Cortex of kidney (tissue), 1 donor: ENCODE measurements around the gene KCNAB1.
"Not testable (repeated sequence)": the region's sequence is repeated elsewhere in the genome, so short reads cannot be mapped to it uniquely, and the experiment has no call there.

Source experiments
- DNase-seq: peaks from one replicate; lab custom pipeline; 2025; lab: John Stamatoyannopoulos, UW

KCNAB1 gene

DNA sequence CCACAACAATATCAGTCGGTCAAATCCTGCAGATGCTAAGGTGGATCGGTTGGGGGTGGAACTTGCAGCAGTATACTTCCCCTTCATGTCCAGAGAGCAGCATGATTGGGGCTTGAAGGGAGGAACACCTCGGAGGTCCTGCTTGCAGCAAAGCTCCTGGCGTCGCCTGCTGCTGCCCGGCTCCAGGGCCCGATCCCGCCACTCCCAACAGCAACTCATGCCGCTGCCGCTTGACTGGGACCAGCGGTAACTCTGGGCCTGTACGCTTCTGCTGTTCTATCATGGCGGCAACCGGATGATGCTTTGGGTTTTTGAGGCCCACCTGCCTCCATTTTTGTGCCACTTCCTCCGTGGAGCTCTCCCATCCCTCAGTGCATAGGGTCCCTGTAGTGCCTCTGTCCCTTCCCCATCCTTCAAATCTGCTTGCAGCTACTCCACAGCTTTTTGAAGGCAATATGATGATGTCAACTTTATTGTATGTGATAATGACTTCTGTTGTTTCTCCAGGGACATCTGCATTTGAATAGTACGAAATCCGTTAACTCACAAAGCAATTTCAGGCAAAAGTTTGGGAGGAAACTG, 56.3 kb downstream of the KCNAB1 start:
- no peak for DNase-seq

DNA sequence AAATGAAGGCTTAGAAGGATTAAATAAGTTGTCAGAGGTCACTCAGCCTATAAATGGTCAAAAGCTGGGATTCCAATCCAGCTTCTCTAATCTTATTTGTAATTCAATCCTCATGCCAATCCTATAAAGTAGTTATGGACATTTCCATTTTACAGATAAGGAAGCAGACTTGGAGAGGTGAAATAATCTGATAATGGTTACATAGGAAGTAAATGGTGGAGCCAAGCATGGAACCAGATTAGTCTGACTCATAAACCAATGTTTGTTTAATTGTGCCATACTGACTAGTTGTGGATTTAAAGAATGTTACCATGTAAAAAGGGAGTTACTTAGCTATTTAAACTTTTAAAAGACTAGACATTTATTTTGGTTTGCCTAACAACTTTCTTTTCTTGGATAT, 59.7 kb downstream of the KCNAB1 start:
- DNase-seq = no peak

GRCh38 chr3:156181509-156181908, 61.1 kb downstream of the KCNAB1 start:
- no peak for DNase-seq

GRCh38 chr3:156183396-156183795, 63.0 kb downstream of the KCNAB1 start:
- no peak for DNase-seq

- no peak for DNase-seq
Observed at GRCh38 chr3:156184156-156184555, 63.8 kb downstream of the KCNAB1 start.

DNA sequence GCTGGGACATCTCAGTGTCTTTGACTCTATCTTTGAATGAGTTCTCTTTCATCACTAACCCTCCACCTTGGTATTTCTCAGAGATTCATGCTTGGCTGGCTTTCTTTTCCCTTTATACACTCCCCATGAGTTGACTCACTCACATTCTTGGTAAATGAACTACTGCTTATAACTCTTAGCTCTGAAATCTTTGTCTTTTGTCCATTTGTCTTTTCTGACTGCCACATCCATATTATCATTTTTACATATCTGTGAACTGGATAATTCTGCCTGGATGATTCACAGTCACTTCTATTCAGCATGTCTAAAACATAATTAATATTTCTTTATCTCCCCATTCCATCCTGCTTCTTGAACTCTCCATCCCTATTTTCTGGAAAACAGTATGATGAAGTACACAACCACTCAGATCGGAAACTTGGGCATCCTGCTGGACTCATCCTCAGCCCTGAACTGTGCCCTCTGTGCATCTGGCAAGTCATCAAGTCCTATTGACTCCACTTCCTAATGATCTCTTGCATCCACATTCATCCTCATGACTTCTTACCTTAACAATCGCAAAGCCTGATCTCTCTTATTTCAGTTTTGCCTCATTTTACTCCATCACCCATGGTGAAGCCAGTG, 66.9 kb downstream of the KCNAB1 start:
- DNase-seq = no peak

DNA sequence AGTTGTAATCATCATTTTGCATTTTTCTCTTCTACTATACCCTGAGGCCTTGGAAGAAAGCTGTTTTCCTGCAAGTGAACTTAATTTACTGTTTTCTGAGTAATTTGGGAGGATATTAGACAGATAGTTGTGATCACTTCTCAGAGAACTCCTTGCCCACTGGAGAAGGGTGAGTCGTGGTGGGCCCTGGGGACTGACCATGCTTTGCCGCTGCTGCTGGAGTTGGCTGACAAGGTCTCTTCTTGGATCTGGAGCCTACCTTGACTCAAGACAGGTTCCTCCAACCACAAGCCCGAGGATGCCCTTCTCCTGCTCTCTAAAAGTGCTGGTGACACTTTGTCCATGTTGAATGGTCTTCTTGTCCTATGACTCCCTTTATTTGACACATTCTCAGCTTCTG, 68.4 kb downstream of the KCNAB1 start:
- no peak for DNase-seq

DNA sequence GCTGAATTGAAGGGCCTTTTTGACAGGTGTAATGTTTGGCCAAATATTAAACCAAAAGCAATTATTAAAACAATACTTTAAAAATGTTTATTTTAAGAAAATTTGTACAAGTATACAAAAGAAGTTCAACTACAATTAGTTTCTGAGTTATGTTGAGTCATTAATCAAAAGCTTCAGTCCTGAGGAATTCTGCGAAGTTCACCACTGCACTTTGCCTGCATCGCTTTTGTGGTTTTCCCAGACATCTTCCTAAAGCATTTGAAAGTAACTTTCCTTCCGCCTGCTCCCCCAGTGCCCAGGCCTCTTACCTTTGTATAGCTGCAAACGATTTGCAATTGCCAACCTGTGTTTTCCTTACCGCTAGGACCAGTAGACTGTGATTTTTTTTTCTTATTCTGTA, 69.5 kb downstream of the KCNAB1 start:
- no peak for DNase-seq

- DNase-seq = not testable (repeated sequence)
Observed at GRCh38 chr3:156194945-156195344, 74.6 kb downstream of the KCNAB1 start.

- DNase-seq = not testable (repeated sequence)
Observed at GRCh38 chr3:156197152-156197551, 76.8 kb downstream of the KCNAB1 start.

DNA sequence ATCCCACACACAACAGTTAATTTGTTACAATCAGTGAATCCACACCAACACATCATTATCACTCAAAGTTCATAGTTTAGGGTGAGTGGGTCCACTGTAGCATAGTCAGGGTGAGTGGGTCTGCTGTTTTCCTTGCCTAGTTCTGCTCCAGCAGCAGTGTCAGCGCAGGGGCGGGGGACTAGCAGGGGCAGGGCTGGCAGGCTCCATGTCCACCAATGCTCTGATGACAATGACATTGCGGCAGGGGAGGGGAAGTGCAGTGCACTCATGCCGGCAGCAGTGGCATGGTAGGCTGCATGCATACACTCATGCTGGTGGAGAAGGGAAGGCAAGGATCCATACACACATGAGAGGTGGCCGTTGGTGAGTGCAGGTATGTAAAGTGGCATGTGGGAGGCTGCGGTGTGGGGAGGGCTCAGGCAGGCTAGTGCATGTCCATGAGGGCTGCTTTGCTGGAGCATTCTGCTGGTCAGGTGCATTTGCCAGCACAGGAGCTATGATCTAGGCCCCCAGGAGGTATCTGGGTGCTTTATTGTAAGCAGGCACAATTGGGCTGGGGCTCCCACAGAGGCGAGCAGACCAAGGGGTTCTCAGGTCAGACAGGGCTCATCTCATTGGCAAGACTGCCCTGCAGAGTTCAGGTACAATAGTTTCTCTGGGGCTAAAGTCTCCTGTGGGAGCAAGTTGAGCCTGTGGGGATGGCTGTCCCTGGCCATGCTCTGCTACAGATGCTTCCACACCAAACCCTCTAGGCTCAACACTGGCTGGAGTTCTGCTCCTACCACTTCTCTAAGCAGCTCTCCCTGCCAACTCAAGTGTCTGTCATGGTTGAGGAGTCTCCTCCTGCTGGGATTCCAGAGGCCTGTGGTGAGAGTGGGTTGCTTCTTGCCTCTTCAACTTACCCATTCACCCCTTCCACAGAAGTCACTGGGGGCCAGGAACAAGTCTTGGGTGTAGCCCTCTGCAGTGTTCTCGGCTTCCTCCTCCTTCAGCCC, 81.3 kb downstream of the KCNAB1 start:
- no peak for DNase-seq

DNA sequence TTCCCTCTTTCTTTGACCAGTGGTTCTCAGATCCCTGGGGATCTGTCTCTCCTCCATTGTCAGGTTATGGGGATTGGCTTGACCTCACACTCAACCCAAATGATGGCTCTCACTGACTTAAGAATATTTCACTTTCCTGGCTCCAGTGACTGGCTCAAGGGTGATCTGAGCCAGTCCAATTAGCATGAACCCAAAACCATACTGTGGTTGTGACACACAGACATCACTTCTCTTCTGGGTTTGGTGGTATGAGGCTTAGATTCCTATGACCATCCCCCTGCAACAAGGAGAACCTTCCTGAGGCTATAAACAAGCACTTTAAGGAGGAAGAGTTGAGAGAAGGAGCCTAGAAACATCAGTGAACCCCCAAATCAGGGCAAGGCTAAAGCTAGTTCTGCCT, 85.8 kb downstream of the KCNAB1 start:
- no peak for DNase-seq

DNA sequence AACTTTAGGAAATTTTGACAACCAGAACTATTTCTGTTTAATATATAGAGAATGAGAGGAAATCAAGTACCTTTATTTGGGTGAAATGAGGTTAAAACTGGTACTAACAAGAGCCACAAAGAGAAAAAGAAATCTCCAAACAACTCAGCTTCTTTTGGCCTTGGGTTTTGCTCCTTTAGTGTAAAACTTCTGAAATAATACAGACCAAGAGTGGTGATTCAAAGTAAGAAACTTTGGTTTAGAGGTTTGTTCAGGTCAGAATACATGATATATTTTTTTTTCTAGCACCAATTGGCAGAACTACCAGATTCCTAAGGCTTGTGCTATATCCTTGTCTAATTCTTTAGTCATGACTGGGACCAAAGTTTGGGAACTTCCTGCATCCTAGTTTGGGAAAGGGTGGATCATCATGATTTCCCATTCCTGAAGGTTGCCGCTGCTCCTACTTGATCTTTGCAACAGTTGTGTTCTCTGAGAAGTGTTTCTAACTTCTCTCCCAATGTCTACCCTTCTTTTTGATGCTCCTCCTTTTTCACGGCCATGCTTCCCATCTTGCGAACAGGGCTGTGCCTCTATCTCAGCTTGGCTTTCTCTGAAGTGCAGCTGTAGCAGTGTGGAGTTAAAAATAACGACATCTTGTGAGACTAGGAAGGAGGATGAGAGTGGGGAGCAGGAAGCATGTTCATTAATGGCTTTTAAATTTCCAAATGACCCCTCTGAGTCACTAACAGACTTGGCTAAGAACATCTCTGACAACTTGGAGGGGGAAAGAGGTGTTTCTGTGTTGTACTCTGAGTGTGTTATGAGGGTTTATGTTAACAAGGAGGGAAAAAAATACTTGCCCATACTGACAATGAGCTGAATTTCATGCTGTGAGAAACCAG, 87.7 kb downstream of the KCNAB1 start:
- DNase-seq = no peak

DNA sequence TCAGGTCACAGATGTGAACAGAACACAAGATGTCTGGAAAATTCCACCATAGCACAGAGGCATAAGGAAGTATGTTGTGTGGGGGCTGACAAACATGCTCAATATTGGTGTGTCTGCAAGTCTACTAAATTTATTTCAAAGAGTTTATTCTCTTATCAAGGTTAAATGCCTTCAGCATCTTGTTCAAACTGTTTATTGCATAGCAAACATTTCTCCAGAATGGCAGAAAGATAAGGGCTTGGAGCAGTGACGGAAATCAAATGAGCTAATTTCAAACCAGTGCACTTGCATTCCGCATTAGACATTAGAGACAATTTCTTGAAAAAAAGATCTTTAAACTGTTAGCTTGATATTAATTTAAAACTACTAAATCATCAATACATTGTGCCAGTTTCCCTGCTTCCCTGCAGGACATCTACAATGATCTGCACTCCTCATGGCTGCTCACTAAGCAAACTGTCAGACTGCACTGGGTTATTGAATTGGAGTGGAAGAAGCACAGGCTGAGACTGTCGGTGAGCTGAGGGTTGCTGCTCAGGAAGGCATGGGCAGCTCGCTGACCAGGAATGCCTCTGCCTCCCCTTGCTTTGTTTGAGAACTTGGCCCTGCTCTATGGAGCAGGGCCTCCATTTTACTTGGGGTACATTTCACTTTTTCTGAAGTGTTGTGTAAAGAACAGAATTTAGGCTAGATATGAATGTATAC, 89.4 kb downstream of the KCNAB1 start:
- no peak for DNase-seq

DNA sequence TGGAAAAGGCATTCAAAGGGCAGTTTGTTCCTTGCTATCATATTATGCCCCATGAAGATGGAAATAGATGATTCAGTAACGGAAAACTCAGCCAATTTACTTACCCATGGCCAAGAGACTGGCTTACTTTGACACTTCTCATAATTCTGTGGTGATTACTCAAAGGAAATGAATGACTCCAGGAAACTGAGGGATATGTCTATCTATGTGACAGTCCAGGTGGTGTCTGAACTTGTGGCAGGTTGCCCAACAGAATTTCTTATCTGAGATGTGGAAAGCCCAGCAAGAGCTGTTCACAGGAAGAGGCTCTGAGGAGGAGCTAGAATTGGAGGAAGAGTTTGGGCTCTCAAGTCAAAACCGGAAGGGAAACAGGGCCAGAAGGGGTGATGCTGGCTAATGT, 91.2 kb downstream of the KCNAB1 start:
- DNase-seq = no peak

DNA sequence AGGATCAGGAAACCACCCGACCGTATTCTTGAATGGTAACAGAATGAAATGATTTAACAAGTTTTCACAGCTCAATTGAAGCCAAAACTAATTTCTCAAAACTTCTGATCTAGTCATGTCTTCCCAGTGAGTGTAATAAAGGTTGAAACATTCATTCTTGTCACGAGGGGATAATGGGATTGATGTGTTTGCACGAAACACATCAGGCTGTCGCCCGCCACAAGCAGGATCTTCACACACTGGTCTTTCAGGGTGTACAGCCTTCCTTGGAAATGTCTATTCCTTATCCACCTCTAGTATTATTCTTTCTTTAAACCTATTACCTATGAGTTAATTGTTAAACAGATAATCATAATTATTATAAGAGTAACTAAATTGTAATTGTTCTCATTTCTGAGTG, 94.3 kb downstream of the KCNAB1 start:
- DNase-seq = no peak

- no peak for DNase-seq
Observed at GRCh38 chr3:156215751-156216150, 95.4 kb downstream of the KCNAB1 start.

GRCh38 chr3:156216216-156216615, 95.8 kb downstream of the KCNAB1 start:
- DNase-seq = no peak

DNA sequence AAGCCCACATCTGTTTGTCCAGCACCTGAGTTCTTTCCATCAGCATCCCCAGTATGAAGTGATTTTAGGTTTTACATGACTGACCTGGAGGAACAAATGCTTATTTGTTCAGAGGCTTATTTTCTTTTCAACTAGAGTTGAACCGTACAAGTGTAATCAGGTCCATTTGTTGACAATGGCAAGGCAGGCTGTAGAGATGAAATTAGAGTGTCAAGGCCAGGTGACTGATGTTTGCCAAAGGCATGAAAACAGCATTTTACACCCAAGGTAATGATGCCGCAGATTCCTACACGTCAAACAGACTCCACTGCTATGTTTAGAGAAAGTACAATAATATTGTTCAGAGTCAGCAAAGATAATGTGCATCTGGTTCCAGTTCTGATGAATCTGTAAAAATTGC, 96.5 kb downstream of the KCNAB1 start:
- no peak for DNase-seq

GRCh38 chr3:156217674-156218352, 97.4 kb downstream of the KCNAB1 start:
- no peak for DNase-seq

DNA sequence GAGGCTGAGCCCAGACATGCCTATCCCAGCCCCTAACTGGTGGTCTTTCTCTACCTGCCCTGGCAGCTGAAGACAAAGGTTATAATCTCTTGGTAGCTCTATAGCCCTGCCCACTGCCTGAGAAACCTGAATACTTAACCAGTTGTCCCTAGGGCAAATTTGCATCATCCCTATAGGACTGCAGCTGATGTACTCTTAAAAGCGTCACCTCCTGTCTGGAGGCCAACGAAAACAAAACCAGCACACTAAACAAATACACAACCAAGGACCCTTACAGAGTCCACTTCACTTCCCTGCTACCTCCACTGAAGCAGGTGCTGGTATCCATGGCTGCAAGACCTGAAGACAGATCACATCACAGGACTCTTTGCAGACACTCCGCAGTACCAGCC, 98.0 kb downstream of the KCNAB1 start:
- DNase-seq = no peak
